ENCODE results near the gene CSNK1G1.
A peak's percentile ranks its signal among the peaks of the same experiment; 100 is the strongest.

CSNK1G1 gene

DNA sequence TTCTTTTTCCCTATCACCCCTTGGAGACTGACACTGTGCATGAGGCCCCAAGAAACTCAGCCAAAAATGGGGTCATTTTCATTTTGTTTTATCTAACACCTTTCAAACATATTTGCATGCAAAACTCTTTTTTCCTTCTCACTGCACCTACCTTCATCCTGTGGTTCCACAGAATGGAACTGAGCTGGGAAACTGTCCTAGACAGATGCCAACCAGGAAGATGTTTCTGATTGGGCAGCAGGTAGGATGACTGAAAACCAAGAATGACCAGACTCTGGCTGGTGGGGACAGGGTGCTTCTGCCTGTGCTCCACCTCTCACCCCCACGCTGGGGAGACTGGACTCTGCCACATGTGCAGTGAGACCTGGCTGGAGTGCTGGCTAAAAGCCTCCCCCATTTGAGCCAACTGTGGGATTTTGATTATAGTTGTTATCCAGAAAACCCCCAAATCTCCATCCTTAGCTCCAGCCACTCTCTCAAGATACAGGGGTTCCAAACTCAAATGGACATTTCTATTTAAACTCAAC is 198.3 kb downstream of the CSNK1G1 start:
- H3K9me2 ChIP-seq (ENCODE audit: low read depth, low read length): no peaks in the 10 kb centered on the region

DNA sequence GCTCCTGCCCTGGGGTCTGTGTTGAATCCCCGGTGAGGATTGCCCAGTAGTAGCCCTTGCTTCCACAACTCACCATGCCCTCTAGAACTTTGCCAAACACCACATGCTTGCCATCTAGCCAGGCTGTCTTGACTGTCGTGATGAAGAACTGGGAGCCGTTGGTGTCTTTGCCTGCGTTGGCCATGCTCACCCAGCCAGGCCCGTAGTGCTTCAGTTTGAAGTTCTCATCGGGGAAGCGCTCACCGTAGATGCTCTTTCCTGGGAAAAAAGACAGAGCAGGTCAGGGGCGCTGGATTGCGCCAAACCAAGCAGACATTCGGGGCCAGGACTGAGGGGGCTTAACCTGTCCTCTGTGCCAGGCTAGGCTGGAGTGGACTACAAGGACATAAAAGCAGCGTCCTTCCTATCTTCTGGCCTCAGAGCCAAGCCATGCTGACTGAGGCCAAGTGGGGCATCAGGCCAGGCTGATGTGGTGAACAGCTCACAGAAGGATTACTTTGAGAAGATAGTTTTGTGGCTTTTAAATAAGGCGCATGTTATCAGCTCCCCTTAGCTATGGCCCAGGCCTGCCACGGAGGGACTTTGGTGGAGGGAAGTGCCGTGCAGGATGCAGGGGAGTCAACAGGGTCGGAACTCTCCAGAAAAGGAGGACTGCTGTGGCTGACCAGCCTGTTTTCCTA is 199.2 kb downstream of the CSNK1G1 start:
- peaks cover 3% of the 10 kb centered on the region; the same call in 1 of the 2 replicates for H3K79me2 ChIP-seq (ENCODE audit: insufficient read depth, low read length)
- TF ChIP-seq, protein P1, sequence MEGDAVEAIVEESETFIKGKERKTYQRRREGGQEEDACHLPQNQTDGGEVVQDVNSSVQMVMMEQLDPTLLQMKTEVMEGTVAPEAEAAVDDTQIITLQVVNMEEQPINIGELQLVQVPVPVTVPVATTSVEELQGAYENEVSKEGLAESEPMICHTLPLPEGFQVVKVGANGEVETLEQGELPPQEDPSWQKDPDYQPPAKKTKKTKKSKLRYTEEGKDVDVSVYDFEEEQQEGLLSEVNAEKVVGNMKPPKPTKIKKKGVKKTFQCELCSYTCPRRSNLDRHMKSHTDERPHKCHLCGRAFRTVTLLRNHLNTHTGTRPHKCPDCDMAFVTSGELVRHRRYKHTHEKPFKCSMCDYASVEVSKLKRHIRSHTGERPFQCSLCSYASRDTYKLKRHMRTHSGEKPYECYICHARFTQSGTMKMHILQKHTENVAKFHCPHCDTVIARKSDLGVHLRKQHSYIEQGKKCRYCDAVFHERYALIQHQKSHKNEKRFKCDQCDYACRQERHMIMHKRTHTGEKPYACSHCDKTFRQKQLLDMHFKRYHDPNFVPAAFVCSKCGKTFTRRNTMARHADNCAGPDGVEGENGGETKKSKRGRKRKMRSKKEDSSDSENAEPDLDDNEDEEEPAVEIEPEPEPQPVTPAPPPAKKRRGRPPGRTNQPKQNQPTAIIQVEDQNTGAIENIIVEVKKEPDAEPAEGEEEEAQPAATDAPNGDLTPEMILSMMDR (IDR thresholded peaks at IDR 0.05; ENCODE audit: low read length): no peak
- no peak for TF ChIP-seq EZH2 (IDR thresholded peaks at IDR 0.05; ENCODE audit: borderline replicate concordance, low read length)
- no peaks in the 10 kb centered on the region for H3K27me3 ChIP-seq (ENCODE audit: insufficient read depth, low read length)
- H3K9me3 ChIP-seq (ENCODE audit: low read length): no peaks in the 10 kb centered on the region
- peaks cover 81% of the 10 kb centered on the region for H3K4me1 ChIP-seq (ENCODE audit: insufficient read depth, low read length, severe bottlenecking)
- no peak overlapping the region for H3K9ac ChIP-seq (ENCODE audit: low read length)
- H3K4me2 ChIP-seq (ENCODE audit: low read length): no peak overlapping the region
- no peak overlapping the region for H3K27ac ChIP-seq (ENCODE audit: low read depth, low read length, poor library complexity, severe bottlenecking)
- H3F3A ChIP-seq (ENCODE audit: insufficient read depth, low read length): no peaks in the 10 kb centered on the region
- H3K9me2 ChIP-seq (ENCODE audit: low read depth, low read length): no peaks in the 10 kb centered on the region
- H2AFZ ChIP-seq (ENCODE audit: low read length): no peak overlapping the region
- no peaks in the 10 kb centered on the region for H4K20me1 ChIP-seq (ENCODE audit: insufficient read depth, low read length)
- peaks cover 67% of the 10 kb centered on the region for H3K36me3 ChIP-seq (ENCODE audit: insufficient read depth, low read length)
- no peak overlapping the region for H3K4me3 ChIP-seq (ENCODE audit: low read depth, low read length, poor library complexity, severe bottlenecking)

More for the DNA sequence above, 198.3 kb downstream of the CSNK1G1 start:
- Histone ChIP-seq H3K9me3 (ENCODE audit: low read length) (no peaks in the 10 kb centered on the region), H3K36me3 (ENCODE audit: insufficient read depth, low read length) (peaks cover 71% of the 10 kb centered on the region), H3K4me3 (ENCODE audit: low read depth, low read length, poor library complexity, severe bottlenecking) (no peak overlapping the region), H3K4me1 (ENCODE audit: insufficient read depth, low read length, severe bottlenecking) (peaks cover 79% of the 10 kb centered on the region), H3K27me3 (ENCODE audit: insufficient read depth, low read length) (no peaks in the 10 kb centered on the region), H3K9ac (ENCODE audit: low read length) (no peak overlapping the region), H3K27ac (ENCODE audit: low read depth, low read length, poor library complexity, severe bottlenecking) (no peak overlapping the region), H3K4me2 (ENCODE audit: low read length) (no peak overlapping the region), H2AFZ (ENCODE audit: low read length) (no peak overlapping the region), H3K79me2 (ENCODE audit: insufficient read depth, low read length) (peaks cover 9% of the 10 kb centered on the region), H3F3A (ENCODE audit: insufficient read depth, low read length) (no peaks in the 10 kb centered on the region), H4K20me1 (ENCODE audit: insufficient read depth, low read length) (no peaks in the 10 kb centered on the region)
- no peak for TF ChIP-seq EZH2 (IDR thresholded peaks at IDR 0.05; ENCODE audit: borderline replicate concordance, low read length)
- TF ChIP-seq, protein P1 (IDR thresholded peaks at IDR 0.05; ENCODE audit: low read length): no peak

DNA sequence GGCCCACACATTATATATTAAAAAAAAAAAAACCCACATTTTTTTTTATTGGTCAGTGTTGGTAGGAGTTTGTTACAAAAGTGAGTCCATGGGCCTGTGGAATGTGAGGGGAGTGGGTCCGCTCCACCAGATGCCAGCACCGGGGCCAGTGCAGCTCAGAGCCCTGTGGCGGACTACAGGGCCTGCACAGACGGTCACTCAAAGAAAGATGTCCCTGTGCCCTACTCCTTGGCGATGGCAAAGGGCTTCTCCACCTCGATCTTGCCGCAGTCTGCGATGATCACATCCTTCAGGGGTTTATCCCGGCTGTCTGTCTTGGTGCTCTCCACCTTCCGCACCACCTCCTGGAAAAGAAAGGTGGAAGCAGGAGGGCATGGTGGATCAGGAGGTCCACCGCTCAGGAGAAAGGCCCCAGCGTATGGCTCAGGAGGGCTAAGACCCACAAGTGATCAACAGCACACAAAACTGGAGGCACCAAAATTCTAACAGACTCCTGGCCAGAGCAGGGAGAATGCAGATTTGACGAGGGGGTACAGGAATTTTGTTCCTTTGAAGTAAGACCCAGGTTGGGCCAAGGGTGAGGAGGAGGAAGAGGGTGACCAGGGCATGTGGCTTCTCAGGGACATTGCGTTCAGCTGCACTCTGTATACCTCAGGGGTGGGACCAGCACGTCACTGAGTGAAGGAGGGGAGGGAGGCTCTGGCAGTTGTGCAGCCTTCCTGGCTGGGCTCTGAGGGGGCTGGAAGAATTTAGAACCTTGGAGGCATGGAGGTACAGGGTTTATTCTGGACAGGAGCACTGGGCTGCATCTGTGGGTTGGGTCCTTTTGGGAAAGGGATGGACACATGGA is 199.9 kb downstream of the CSNK1G1 start:
- TF ChIP-seq, protein P1 (IDR thresholded peaks at IDR 0.05; ENCODE audit: low read length): no peak
- no peak for TF ChIP-seq EZH2 (IDR thresholded peaks at IDR 0.05; ENCODE audit: borderline replicate concordance, low read length)
- Histone ChIP-seq H3K9me3 (ENCODE audit: low read length) (no peaks in the 10 kb centered on the region), H3K4me3 (ENCODE audit: low read depth, low read length, poor library complexity, severe bottlenecking) (no peak overlapping the region), H3K4me1 (ENCODE audit: insufficient read depth, low read length, severe bottlenecking) (peaks cover 77% of the 10 kb centered on the region), H3K9ac (ENCODE audit: low read length) (no peak overlapping the region), H3K9me2 (ENCODE audit: low read depth, low read length) (no peaks in the 10 kb centered on the region), H3K79me2 (ENCODE audit: insufficient read depth, low read length) (no peaks in the 10 kb centered on the region), H3K36me3 (ENCODE audit: insufficient read depth, low read length) (peaks cover 64% of the 10 kb centered on the region), H3K27me3 (ENCODE audit: insufficient read depth, low read length) (no peaks in the 10 kb centered on the region), H2AFZ (ENCODE audit: low read length) (no peak overlapping the region), H4K20me1 (ENCODE audit: insufficient read depth, low read length) (no peaks in the 10 kb centered on the region), H3K4me2 (ENCODE audit: low read length) (no peak overlapping the region), H3F3A (ENCODE audit: insufficient read depth, low read length) (no peaks in the 10 kb centered on the region), H3K27ac (ENCODE audit: low read depth, low read length, poor library complexity, severe bottlenecking) (peak overlapping the region; percentile 51)

Data from OCI-LY1 (cell line).